ENCODE measurements around the gene PIEZO2.

PIEZO2 gene

DNA sequence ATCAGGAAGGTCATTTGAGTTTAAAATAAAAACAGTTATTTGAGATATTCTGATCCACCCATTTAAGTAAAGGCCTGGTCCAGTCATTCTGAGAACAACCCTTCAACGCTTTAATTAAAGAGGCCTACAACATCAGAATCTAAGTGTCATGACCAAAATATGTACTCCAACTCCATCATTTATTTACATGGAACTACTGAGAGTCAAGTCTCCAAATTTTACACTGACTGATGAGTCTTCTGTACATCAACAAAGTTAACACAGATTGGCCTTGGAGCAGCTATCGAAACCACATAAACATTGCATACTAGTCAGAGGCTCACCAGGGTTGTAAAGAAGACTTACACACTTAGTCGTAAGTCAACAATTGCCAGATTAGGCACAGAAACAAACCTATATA lies 37.1 kb downstream of the PIEZO2 start:
- no peak for DNase-seq

DNA sequence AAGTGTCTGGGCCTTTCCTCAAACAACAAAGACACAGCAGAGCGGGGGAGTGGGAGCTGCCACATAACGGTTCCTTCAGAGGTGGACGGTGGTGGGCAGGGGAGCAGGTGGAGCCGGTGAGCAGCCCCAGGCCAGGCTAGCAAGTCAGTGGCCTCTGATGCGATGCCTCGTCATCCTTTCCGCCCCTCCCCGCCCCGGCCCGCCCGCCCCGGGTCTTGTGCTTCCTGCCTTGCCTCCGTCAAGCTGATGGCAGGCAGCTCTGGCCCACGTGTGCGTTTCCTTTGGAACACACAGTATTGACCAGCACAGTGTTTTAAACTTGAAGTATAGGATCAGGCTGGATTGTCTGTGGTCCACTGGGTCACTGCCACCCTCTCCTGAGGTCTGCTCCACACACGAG lies 38.9 kb downstream of the PIEZO2 start:
- no peak for DNase-seq

DNA sequence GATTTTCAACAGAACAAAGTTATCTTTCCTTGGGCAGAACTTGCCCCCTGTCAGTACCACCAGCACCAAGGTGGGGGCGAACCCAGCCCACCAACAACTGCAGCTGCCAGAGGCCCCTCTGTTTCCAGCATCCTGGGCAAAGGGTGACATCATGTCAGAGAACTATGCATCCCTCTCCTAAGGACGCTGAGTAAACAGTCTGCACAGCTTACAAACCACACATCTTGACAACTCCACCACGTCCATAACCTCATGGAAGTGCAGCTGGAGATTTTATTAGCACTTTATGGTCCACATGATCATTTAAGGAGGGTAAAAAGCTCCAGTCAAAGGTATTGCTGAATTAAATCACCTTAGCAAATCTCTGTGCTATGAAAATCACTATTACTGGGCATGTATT lies 40.4 kb downstream of the PIEZO2 start:
- no peak for DNase-seq

DNA sequence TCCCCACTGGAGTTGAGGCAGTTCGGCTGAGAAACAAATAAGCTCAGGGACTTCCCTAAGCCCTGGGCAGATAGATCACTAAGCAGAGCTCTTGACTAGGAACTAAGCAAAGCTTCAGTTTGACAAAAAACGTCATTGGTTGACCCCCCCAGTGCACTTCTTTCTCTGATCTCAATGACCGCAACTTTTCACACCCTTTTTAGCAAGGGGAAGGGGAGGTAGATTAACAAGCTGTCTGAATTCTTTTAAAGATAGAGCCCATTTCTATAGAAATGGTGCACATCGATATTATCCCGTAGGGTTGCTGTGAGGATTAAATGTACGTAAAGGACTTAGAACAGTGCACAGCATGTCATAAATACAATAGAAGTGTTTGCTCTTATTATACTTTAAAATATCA lies 42.5 kb downstream of the PIEZO2 start:
- DNase-seq, result no peak

DNA sequence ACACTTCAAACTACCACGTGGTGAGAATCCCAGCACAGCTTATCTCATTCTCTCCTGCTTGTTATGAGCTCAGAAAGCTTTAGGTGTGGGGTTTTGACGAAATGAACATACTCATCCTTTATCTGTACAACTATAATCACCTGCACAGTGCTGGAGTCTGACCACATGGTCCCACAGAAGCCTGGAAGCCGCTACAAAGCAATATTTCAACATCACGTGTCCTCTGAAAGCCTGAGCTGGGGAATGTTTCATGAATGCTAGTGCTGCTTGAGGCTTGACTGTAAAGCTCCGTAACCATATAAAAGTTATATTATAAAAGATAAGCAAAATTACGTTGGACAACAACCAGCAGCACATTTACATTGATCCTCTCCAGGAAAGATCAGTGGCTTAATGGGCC lies 43.9 kb downstream of the PIEZO2 start:
- no peak for DNase-seq

DNA sequence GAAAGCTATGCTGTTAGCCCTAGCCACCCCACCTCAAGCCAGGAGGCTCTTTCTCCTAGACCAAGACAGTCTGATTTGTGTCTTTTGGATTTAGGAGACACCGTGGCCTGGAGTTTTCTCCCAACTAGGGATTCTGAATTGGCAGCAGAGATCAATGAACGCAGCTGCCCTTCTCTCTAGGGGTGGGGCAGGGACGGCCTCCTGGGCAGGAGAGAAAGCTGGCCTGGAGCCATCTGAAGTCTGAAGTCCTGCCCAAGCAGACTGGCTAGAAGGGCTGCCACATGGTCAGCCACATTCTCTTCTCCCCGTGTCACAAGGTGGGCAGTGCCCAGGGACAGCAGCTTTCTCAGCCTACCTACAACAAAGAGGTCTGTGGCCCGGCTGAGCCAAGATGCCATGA lies 45.1 kb downstream of the PIEZO2 start:
- no peak for DNase-seq

DNA sequence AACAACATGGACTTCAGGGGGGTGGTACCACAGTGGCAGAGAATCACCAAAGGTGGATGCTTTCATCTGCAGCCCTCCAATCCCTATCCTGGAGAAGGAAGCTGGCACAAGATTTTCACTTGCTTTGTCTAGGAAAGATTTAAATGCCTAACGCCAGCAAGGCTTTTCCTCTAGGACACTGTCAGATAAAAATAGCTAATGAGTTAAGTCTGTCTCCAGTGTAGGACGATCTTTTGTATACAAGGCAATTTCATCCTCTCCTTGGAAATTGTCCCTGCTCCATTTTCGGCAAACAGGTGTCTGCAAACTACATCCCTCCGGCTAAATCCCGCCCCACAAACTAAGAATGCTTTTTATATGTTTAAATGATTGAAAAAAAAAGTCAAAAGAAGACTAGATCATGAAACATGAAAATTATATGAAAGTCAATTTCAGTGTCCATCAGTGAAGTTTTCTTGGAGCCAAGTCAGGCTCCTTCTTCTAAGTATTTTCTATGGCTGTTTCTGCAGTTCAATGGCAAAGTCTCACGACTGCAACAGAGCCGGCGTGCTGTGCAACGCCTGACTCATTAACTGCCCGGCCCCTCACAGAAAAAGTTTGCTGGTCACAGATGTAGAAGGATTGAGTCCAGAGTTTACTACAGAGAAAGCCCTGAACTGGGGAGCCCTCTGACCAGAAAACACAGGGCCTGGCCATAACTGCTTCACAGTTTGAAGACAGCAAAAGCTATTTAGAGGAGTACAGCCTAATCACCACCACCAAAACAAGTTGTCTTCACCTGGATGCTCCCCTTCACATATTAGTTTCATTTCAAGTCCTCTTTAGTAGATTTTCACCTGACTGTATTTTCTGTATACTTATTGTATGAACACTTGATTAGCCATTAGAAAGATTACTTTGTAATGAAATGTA lies 52.3 kb downstream of the PIEZO2 start:
- DNase-seq, result no peak

DNA sequence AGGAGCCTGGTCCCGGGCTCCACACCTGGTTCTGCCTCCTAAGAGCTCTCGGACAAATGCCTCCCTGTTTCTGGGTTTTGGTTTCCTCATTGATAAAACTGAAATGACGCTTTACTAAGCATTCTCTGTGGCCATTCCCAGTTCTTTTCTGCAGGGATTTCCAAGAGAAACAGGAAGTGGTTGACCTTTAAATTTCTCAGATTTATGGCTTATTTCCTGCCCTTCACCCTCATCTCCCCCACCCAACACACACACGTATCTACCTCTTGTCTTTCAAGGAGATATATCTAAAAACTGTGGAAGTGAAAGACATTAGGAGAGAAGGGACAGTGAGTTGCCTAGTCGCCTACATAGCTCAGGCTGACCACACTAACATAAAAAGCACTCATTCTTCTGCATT lies 53.0 kb downstream of the PIEZO2 start:
- DNase-seq, result no peak

DNA sequence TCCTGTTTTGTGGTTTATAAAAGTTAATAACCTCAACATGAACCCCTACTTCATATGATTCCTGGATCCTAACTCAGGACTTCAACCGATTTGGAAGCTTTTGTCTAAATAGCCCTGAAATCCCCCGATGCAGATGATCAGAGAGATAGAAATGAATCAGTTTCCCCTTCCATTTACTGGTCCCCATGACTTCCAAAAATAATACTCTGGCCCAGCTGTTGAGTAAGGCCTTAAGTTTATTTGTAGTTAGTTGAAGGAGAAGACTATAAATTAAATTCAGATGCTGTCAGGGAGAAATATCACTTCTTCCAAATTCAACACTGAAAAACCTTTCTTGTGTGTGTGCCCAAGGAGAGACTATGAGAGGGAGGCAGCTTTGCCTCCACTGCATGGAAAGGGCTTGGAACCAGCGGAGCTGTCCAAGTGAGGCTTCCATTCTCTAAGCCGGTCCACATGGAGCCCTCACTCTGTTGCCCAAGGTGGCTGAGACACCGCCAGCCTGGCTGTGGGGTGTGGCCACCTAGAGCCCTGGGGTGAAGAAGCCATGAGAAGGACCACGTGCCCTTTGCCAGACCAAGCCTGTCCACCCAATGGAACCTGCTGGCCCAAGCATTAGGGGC lies 53.6 kb downstream of the PIEZO2 start:
- no peak for DNase-seq

DNA sequence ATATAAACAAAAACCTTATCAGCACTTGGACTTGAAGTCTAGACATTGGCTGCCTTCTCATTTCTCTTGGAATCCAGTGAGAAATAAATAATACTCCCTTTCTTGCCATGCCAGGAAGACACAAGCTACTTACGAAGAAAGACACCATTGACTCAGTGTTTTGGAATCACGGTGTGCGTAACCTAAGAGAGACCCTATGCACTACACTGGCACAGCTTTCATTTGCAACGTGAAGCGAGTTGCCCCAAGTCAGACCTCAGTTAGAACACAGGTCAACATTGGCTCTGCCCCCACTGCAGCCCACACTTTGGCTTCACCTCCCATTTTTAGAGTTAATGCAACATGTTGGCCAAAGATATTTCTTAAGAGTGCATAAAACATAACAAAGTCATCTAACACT lies 54.2 kb downstream of the PIEZO2 start:
- DNase-seq, result no peak

DNA sequence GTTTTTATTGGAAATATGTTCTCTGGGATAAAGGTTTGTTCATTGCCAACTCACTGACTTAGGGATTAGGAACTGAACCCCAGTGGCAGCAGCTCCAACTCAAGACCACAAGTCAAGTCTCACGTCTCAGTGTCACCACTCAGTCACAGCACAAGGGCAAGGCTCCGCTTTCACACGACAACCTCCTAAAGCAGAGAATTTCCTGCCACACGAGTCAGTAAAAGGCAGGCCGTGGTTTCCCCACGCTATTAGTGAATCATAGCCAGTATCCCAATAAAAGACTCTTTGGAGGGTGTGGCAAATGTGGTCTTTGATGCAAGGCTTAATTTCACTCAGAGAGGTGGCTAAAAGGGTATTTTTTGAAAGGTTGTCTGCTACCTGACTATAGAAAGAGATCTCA lies 57.6 kb downstream of the PIEZO2 start:
- no peak for DNase-seq

DNA sequence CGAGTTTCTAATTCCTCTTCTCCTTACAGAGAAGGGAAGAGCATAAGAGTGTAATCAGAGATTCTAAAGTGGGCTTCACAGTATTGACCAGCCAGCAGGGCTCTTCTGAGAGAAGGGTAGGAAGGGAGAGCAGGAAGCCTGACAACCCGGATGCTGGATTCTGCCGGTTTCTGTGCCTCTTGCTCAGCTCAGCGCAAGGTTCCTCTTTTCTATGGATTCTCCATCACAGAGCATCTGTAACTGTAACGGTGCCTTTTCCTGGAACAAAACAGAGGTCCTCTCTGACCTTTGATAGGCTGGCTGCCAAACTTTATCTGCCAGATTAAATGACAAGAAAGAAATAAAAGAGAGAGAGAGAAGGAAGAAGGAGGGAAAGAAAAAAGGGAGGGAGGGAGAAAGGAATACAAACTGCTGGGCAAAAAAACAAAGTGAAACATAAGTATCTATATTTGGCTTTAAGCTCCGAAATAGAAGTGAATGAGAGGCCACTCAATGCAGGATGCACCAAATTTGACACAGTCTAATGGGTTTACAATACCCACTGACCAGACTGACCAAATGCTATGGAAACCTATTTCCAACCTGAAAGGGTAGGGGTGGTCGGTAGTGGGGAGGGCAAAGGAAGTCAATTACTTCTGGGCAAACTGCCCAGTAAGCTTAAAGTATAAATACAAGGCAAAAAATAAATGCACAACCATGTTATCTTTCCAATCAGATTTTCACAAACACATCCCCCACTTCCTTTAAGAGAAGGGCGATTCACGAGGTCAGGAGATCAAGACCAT lies 59.2 kb downstream of the PIEZO2 start:
- no peak for DNase-seq

DNA sequence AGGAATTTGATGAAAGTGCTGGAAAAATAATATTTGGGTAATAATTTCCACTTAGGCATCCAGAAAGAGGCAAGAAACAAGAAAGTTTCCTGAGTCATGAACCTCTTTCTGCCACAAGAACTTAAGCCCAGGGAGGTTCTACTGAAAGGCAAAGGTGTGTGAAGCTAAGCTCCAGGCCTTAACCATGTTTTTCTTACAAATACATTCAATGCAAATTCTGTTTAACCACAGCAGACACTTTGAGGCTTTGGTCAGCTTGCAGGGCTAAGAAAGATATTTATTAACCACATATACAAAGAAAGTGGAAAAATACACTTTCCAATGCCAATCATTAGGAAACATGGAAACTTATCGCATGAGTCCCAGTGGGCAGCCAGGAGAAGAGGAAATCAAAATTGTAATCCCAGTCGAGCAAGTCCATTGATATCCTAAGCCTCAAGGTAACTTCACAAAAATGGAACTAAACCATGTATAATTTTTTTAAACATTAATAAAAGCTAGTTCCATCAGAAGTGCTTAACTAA lies 68.3 kb downstream of the PIEZO2 start:
- DNase-seq, result no peak

DNA sequence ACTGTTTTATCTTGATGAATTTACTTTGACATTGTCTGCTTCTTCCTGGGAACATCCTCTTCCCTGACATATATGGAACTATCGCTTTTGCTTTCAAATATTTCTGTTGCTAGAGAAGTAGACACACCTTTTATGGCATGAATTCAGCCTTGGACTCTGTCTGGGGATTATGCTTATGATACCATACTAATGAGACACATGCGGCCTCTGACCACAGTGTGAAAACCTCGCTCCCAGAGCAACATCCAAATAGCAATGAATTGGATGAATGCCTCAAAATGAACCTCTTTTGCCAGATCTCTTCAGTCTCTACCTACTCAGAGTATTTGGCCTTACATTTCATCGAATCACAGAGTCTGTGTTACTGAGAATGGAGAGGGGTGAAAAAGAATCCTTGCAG lies 70.9 kb downstream of the PIEZO2 start:
- DNase-seq, result no peak

DNA sequence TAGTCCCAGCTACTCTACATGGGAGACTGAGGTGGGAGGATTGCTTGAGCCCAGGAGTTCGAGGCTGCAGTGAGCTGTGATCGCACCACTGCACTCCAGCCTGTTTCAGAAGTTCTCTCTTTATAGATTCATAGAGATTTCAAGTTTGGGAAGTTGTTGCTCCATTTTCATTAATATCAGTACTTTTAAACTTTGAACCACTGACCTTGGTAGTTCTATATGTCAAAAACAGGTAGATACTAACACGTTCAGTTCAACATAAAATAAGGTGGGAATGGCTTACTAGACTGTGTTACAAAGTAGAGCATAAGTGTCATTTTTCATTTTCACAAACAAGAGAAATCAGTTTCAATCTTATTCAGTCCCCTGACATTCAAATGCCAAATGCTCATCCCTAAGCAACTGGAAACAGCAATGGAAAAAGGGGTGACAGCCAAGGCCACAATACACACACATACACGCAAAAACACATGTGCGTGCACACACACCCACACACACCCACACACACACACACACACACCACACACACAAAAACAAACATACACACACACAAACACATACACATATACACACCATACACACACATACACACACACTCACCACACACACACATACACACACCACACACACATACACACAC lies 71.7 kb downstream of the PIEZO2 start:
- no peak for DNase-seq

DNA sequence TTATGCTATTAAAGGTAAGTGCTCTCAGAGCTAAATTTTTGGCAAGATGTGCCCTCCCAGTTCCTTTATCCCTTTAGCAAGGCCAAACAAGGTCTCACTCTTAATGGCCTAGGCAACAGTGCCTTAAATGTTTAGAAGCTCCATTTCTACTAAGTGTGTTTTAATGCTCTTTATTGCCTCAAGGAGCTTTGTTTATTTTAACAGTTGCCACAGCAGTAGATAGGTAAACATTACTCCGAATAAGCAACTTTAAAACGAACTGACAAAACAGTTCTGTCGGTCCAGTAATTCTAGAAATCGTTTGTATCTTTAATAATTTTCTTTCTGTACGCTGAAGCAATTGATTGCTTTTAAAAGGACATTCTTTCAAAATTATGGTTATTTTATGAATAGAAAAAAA lies 74.5 kb downstream of the PIEZO2 start:
- DNase-seq, result no peak

DNA sequence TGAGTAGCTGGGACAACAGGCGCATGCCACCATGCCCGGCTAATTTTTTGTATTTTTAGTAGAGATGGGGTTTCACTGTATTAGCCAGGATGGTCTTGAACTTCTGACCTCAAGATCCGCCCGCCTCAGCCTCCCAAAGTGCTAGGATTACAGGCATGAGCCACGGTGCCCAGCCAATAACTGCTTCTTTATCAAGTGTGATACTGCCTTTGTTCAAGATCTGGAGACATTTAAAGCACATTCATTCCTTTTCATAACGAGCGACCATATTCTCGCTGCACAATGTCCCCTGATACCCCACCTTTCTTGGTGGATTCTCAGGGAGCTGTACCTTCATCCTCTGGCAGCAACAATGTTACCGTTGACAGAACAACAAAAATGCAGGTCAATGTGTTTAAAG lies 75.4 kb downstream of the PIEZO2 start:
- no peak for DNase-seq

DNA sequence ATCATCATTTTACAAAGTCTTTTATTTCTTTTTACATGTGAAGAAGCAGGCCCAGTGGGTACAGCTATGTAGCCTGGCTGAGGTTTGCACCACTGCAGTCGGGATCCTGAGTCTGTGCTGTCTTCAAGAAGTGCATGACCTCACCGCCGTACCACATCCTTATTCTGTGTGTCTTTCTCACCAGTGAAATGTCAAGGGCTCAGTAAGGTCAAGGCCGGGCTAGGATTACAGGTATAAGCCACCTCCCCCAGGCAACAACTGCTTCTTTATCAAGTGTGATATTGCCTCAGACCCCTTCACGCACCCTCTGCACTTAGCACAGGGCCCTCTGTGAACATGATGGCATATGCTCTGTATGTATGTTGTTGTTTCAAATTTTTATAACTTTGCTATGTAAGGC lies 76.7 kb downstream of the PIEZO2 start:
- no peak for DNase-seq

DNA sequence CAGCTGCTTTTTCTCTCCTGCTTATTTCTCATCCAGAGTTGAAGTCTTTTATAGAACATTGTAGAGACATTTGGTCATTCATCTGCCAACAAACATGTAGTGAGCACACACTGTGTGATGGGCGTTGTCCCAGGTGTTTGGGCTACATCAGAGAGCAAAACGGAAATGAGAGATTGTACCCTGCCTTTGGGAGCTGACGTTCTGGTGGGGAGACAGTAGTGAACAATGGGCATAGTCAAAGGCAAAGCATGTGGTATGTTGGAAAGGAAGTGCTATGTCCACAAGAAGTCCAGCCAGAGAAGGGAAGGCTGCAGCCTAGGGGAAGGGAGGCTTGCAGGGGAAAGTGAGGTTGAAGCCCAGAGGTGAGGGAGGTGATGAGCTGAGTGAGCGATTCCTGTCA lies 78.1 kb downstream of the PIEZO2 start:
- no peak for DNase-seq

DNA sequence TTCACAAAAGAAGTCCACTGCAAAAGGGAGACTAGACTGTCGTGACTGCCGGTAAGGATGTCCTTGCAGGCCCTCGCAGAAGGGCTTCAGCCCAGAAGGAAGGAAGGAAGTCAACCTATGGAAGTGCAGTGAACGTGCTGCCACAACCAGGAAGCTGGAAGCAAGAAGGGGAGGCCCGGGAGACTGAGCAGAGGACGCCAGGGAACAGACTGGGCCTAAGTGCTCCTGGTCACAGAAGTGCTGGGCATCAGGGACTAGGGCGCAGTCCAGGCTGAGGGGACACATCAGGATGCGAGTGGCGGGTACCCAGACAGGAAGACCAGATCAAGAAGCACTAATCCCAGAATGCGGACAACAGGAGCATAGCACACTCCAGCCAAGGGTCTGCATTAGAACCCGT lies 78.8 kb downstream of the PIEZO2 start:
- no peak for DNase-seq

DNA sequence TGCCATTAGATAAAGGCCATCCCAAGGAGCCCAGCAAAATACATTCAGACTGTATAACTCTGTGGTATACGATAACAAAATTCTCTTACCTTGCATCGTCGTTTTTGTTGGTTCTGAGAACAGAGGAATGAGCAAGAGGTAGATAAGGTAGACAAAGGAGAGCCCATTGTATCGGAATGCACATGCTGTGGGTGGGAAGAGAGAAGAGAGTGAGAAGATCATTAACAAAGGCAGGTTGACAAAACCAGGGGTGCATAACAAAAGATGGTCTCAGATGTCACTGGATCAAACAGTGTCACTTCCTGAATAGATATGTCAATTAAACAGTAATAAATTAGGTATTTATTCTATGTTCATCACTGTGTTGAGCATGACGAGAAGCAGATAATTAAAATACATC lies 83.3 kb downstream of the PIEZO2 start:
- DNase-seq, result no peak

DNA sequence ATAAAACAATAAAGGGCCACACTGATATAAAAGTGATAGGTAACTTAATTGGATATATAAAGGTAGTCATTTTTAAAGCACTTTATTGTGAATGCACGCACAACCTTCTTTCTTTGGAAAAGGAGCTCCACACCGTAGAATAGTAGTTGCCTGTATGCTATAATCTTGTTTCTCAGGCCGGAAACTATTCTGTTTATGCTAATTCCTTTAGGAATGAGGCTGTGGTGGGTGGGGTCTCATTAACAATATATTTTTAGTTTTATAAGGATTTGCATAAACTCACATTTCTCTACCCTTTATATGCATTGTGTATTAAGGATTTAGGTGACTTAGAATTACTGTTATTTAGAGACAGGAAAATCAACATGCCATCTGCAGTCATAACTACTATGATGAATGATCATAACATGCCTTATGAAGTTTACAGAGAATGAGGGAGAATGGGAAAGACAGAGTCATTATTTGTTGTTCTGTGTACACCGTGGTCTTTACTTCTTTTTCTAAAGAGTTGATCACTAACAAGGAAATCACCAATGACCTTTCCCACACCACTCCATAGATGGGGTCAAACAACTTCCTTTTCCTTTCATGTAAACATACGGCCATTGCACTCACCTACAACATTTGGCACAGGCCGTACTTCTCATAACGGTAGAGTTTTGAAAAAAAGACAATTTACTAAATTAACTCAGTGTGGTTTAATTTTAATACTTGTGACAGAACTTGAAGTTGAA lies 84.5 kb downstream of the PIEZO2 start:
- DNase-seq, result no peak

Data from activated CD4-positive, CD25-positive, alpha-beta regulatory T cell (primary cell).